ENCODE measurements around the gene YAF2.

DNA sequence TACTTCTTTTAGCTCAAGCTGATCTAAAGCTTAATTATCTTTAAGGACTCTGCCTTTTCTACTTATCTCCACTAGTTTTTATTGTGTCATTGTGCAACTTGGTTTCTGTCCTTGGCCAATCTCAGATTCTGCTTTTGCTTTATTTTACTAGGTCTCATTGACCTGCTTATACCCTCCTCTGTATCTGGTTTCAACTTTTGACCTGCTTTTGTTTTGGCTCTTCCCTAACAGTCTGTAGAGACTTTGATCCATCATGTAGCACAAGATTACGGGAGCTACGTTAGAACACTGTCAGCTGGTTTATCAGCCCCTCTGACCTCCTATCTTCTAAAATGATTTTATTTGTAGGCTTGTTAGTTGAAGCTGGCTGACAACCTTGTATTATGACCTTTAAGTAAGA is 44.2 kb upstream of the YAF2 start:
- TF ChIP-seq, protein P1, sequence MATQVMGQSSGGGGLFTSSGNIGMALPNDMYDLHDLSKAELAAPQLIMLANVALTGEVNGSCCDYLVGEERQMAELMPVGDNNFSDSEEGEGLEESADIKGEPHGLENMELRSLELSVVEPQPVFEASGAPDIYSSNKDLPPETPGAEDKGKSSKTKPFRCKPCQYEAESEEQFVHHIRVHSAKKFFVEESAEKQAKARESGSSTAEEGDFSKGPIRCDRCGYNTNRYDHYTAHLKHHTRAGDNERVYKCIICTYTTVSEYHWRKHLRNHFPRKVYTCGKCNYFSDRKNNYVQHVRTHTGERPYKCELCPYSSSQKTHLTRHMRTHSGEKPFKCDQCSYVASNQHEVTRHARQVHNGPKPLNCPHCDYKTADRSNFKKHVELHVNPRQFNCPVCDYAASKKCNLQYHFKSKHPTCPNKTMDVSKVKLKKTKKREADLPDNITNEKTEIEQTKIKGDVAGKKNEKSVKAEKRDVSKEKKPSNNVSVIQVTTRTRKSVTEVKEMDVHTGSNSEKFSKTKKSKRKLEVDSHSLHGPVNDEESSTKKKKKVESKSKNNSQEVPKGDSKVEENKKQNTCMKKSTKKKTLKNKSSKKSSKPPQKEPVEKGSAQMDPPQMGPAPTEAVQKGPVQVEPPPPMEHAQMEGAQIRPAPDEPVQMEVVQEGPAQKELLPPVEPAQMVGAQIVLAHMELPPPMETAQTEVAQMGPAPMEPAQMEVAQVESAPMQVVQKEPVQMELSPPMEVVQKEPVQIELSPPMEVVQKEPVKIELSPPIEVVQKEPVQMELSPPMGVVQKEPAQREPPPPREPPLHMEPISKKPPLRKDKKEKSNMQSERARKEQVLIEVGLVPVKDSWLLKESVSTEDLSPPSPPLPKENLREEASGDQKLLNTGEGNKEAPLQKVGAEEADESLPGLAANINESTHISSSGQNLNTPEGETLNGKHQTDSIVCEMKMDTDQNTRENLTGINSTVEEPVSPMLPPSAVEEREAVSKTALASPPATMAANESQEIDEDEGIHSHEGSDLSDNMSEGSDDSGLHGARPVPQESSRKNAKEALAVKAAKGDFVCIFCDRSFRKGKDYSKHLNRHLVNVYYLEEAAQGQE (IDR thresholded peaks at IDR 0.05; ENCODE audit: low read depth), result no peak
- TF ChIP-seq EP300 (IDR thresholded peaks at IDR 0.05; ENCODE audit: borderline replicate concordance) (no peak), EGR1 (IDR thresholded peaks at IDR 0.05) (no peak)

Data from Ishikawa (cell line).